Spleen (tissue), 7 donors: ENCODE measurements around the gene L3MBTL1.
"Not testable (repeated sequence)": the region's sequence is repeated elsewhere in the genome, so short reads cannot be mapped to it uniquely, and the experiment has no call there.

ENCODE experiments used
- CTCF ChIP-seq, 11 experiments: fragments of 200-600 bp in 7 of 11; fragments of 450-650 bp in 4 of 11; sonication (generic) in 4 of 11; IDR thresholded peaks in 8 of 11; conservative IDR thresholded peaks in 3 of 11; 1 replicate in 7 of 11; 2 replicates in 4 of 11; pipeline versions ENCODE4 v1.4.0 to v1.8.0; 2016 to 2021; ENCODE audit warnings: antibody characterized with exemption in 11 of 11, inconsistent platforms in 4 of 11, mild to moderate bottlenecking in 1 of 11
- POLR2A ChIP-seq, 3 donors: fragments of 450-650 bp; IDR thresholded peaks; one replicate each; pipeline ENCODE4 v1.5.1; 2017; ENCODE audit warnings: antibody characterized with exemption in 3 of 3, mild to moderate bottlenecking in 1 of 3
- POLR2AphosphoS5 ChIP-seq, 3 donors: sonication (generic); formaldehyde crosslinking; IDR thresholded peaks; one replicate each; pipeline ENCODE4 v1.5.1; 2017; ENCODE audit warnings: antibody characterized with exemption in 3 of 3
- donor health status: DM: no; HTN: no; CAD: no; lungs with moderate emphysema.
- donor health status: DM: no; HTN: no; CAD: no.
- donor health status: DM: no; HTN: no; CAD: no.

DNA sequence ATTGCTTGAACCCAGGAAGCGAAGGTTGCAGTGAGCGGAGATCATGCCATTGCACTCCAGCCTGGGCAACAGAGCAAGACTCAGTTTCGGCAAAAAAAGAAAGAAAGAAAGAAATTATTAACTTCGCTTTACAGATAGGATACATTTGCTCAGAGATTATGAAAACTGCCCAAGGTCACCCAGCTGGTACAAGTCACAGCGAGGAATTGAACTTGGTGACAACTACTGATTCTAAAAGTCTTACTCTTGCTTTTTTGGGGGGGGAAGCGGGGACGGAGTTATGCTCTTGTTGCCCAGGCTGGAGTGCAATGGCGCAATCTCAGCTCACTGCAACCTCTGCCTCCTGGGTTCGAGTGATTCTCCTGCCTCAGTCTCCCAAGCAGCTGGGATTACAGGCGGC lies 81.0 kb downstream of the L3MBTL1 start:
- not testable (repeated sequence) for TF ChIP-seq CTCF (IDR thresholded peaks at IDR 0.05 in 8 of 11, conservative IDR thresholded peaks at IDR 0.05 in 3 of 11); POLR2AphosphoS5 (IDR thresholded peaks at IDR 0.05); POLR2A (IDR thresholded peaks at IDR 0.05)
